Neural crest cell (in vitro differentiated cells): ENCODE measurements around the gene ZNF543. TPM values are rescaled to one million over a fixed set of nuclear protein-coding genes. Genes with fewer than 3 reads are reported as not detected.
"Not testable (repeated sequence)": the region's sequence is repeated elsewhere in the genome, so short reads cannot be mapped to it uniquely, and the experiment has no call there.

Experiments
- DNase-seq: peaks from one replicate; pipeline ENCODE4 v3.0.0; 2021; ENCODE audit warnings: low read depth, mixed read lengths, low spot score
- H3K27ac Mint-ChIP-seq: one replicate; pipeline ENCODE4 v1.8.0; 2021; ENCODE audit warnings: mild to moderate bottlenecking, mixed read lengths; ENCODE audit not compliant: unreplicated experiment
- H3K27me3 Mint-ChIP-seq: 2 replicates; pipeline ENCODE4 v1.8.0; 2021; ENCODE audit warnings: low read depth, mild to moderate bottlenecking, mixed read lengths
- H3K36me3 Mint-ChIP-seq: 2 replicates; pipeline ENCODE4 v1.8.0; 2021; ENCODE audit warnings: low read depth, mild to moderate bottlenecking, mixed read lengths
- H3K4me1 Mint-ChIP-seq: 2 replicates; pipeline ENCODE4 v1.8.0; 2021; ENCODE audit warnings: mixed read lengths
- H3K4me3 Mint-ChIP-seq: one replicate; pipeline ENCODE4 v1.8.0; 2021; ENCODE audit warnings: mild to moderate bottlenecking, mixed read lengths
- H3K9me3 Mint-ChIP-seq: 2 replicates; pipeline ENCODE4 v1.8.0; 2021; ENCODE audit warnings: mixed read lengths
- long read RNA-seq: library from polyadenylated mRNA; unstranded; transcript quantifications from one replicate; pipeline ENCODE4 v2.0.0, GENCODE V29; 2020
- total RNA-seq: library from RNA; stranded (reverse); gene quantifications from 2 replicates; pipeline ENCODE4 v1.2.1, GENCODE V29; 2021
- TF ChIP-seq, protein P1 (sequence below): fragments of 200-600 bp; sonication (generic); conservative IDR thresholded peaks from 2 replicates; pipeline ENCODE4 v1.5.0; 2021; ENCODE audit warnings: antibody characterized with exemption, mild to moderate bottlenecking

The ZNF543 gene
- 9.1 and 10.1 TPM in 2 replicates for total RNA-seq
- long read RNA-seq, transcript ZNF543-201 (4 exons, 3,659 nt): major isoform, 6 of 9 reads
- long read RNA-seq, partial matches to known transcripts: 2 of 9 reads
- long read RNA-seq, other reads (novel, unspliced or antisense): 1 of 9 reads

DNA sequence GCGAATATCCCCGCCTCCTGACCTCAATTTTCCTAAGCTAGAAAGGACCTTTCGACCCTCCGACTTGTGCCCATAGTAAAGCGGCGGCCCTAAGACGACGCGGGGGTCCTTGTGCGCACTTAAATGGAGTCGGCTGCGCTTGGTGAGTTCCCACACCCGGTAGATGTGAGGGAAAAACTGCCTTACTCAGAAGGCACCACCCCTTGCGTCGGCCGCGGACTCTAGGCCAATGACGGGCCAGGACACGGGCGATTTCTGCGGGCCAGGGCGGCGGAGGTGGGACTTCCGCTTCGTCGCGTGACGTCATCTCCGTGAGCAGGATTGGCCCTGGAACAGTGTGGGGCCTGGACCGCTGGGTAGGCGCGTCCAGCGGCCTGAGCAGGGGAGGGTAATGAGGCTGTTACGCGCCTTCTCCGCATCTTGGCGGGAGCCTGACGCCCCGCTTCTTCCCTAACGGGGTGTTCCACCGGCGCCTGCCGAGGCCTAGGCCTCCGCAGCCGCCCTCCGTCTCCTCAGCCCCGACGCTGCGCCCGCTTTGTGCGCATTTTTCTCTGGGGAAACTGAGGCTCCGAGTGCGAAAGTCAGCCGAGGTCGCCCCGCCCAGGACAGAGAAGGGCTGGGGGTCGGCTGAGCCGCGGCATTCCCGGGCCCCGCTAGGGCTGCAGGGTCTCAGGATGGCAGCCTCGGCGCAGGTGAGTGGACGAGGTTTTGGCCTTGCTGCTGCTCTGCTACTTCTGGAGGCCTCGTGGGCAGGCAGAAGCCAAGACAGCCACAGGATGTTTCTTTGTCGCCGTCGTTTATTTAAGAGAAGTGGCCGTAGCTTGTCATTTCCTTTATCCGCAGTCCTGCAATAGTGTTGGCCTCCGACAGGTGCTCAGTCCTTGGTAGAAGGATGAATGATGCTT is at the start of gene ZNF543:
Gene ZNF543, plus strand, starts transcription at position 293 of the 905 bp plus-strand sequence. Its CDS starts 382 bp downstream, at position 675.
- Mint-ChIP-seq H3K4me1 (peaks cover 29% of the 10 kb centered on the region), H3K36me3 (no peaks in the 10 kb centered on the region), H3K4me3 (peak within 1 kb of the TSS; percentile 96), H3K27me3 (peaks cover 28% of the 10 kb centered on the region), H3K27ac (peak within 1 kb of the TSS; percentile 98), H3K9me3 (no peaks in the 10 kb centered on the region)
- peak; percentile 90 for DNase-seq
- TF ChIP-seq, protein P1, sequence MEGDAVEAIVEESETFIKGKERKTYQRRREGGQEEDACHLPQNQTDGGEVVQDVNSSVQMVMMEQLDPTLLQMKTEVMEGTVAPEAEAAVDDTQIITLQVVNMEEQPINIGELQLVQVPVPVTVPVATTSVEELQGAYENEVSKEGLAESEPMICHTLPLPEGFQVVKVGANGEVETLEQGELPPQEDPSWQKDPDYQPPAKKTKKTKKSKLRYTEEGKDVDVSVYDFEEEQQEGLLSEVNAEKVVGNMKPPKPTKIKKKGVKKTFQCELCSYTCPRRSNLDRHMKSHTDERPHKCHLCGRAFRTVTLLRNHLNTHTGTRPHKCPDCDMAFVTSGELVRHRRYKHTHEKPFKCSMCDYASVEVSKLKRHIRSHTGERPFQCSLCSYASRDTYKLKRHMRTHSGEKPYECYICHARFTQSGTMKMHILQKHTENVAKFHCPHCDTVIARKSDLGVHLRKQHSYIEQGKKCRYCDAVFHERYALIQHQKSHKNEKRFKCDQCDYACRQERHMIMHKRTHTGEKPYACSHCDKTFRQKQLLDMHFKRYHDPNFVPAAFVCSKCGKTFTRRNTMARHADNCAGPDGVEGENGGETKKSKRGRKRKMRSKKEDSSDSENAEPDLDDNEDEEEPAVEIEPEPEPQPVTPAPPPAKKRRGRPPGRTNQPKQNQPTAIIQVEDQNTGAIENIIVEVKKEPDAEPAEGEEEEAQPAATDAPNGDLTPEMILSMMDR: no peak

DNA sequence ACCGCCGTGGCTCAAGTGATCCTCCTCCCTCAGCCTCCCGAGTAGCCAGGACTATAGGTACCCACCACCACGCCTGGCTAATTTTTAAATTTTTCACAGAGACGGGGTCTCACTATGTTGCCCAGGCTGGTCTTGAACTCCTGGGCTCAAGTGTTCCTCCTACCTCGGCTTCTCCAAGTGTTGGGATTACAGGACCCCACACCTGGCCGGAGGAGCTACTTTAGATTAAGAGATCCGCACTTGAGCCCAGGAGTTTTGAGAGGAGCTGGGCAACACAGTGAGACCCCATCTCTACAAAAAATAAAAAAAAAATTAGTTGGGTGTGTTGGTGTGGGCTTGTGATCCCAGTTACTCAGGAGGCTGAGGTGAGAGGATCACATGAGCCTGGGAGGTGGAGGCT is 49.0 kb upstream of the ZNF543 start:
- Mint-ChIP-seq H3K9me3 (no peaks in the 10 kb centered on the region), H3K4me3 (no peak overlapping the region)

DNA sequence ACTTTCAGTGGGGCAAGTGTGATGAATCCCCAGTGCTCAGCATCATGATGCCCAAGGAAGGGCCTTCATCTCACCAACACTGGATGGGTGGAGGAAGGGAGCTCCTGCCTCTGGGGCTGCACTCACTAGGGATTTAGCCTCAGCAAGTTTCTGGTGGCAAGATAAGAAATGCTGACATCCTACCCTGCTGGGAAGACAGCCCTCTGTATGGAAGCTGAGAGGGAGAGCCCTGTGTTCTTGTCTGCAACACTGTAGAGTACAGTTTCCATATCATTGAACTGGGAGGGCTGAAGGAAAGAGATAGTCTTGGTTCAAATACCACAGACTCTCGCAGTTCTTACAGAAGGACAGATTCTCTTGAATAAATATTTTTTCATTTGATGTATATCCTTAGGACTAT is 47.3 kb upstream of the ZNF543 start:
- H3K27me3 Mint-ChIP-seq: no peaks in the 10 kb centered on the region
- H3K36me3 Mint-ChIP-seq: no peaks in the 10 kb centered on the region
- H3K4me3 Mint-ChIP-seq: no peak overlapping the region
- no peak overlapping the region for H3K27ac Mint-ChIP-seq
- no peaks in the 10 kb centered on the region for H3K9me3 Mint-ChIP-seq
- TF ChIP-seq, protein P1: no peak
- H3K4me1 Mint-ChIP-seq: no peaks in the 10 kb centered on the region
- DNase-seq: no peak

More for the DNA sequence above, 49.0 kb upstream of the ZNF543 start:
- TF ChIP-seq, protein P1: no peak
- Mint-ChIP-seq H3K27me3 (no peaks in the 10 kb centered on the region), H3K4me1 (no peaks in the 10 kb centered on the region), H3K27ac (no peak overlapping the region), H3K36me3 (no peaks in the 10 kb centered on the region)
- no peak for DNase-seq

DNA sequence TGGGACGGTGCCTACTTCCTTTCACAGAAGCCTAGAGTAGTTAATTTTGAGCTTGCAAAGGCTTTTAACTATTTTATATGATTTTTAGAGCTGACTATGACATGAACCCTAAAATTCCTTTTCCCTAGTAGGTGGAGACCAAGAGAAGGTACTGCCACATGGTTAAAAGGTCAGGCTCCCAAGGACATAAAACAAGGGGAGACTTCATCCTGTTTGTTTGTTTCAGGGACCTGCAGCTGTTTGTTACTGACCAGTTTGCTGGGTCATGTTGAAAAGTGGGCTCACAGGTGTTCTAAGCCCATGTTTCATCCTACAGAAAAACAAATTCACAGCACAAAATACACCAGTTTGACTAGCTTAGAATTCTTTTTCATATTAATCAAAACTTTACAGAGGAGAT is 43.8 kb upstream of the ZNF543 start:
- Mint-ChIP-seq H3K27ac (no peak overlapping the region), H3K36me3 (no peaks in the 10 kb centered on the region), H3K4me3 (no peak overlapping the region), H3K9me3 (no peaks in the 10 kb centered on the region), H3K4me1 (peaks cover 7% of the 10 kb centered on the region), H3K27me3 (no peaks in the 10 kb centered on the region)
- no peak for DNase-seq
- TF ChIP-seq, protein P1: no peak

DNA sequence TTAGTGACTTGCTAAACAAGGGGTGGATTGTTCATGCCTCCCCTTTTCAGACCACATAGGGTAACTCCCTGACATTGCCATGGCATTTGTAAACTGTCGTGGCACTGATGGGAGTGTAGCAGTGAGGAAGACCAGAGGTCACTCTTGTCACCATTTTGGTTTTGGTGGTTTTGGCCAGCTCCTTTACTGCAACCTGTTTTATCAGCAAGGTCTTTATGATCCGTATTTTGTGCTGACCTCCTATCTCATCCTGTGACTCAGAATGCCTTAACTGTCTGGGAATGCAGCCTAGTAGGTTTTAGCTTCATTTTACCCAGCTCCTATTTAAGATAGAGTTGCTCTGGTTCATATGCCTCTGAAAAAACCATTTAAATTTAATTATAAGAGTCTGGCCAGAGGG is 41.8 kb upstream of the ZNF543 start:
- H3K4me1 Mint-ChIP-seq: peaks cover 19% of the 10 kb centered on the region
- peak overlapping the region; percentile 27 for H3K4me3 Mint-ChIP-seq
- H3K9me3 Mint-ChIP-seq, H3K36me3 Mint-ChIP-seq, H3K27me3 Mint-ChIP-seq, DNase-seq, H3K27ac Mint-ChIP-seq: not testable (repeated sequence)
